Activated CD4-positive, alpha-beta T cell treated with anti-CD3 and anti-CD28 coated beads for 24 hours (primary cell): ENCODE measurements around the gene SKAP1.
A peak's percentile ranks its signal among the peaks of the same experiment; 100 is the strongest.

Experiments used
- DNase-seq, 2 donors: peaks; one replicate each; pipeline ENCODE4 v3.0.0-alpha.2; 2020; ENCODE audit warnings: low read depth in 2 of 2

Gene SKAP1

DNA sequence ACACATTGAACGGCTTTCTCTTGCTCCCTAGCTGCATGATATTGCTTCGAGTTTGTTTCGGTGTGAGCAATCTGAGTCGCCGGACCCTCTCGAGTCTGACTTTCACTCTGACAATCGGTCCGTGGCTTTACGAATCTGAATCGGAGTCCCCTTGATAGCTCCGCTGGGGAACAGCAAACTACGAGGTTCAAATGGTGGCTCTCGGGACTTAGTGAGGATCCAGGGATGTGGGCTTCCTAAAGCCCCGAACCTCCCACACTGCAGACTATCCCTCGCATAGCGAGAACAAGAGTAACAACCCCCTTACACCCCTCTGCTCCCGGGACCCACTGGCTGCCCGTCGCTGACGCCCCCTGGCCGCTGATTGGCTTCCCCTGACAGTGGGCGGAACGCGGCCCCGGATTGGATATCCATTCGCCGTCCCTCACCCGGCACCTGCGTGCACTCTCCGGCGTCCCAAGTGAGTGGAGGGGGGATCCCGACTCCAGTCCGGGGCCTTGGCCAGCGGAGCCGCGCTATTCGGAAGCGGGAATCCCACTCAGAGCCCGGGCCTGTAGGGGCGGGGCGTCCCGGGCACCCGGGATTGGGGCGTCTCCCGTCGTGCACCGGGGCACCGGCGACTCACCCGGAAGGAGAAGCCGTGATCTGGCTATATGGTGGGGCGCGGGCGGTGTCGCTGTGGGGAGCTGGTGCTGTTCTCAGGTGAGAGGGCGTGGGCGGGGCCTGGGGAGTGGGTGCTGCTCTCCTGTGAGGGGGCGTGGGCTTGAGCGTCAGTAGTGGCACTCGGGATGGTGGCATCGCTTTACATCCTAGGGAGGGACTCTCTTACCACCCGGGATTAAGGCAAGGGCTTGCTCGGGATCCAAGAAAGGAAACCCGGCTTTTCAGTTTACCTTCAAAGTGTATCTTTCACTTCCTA lies 322.6 kb downstream of the SKAP1 start, which contains the start of gene SNX11:
SNX11 (plus strand) TSS at position 630 of the 919 bp plus-strand sequence. CDS start 4,278 bp downstream, outside the sequence.
- peak; percentile 86 to 92 for DNase-seq

DNA sequence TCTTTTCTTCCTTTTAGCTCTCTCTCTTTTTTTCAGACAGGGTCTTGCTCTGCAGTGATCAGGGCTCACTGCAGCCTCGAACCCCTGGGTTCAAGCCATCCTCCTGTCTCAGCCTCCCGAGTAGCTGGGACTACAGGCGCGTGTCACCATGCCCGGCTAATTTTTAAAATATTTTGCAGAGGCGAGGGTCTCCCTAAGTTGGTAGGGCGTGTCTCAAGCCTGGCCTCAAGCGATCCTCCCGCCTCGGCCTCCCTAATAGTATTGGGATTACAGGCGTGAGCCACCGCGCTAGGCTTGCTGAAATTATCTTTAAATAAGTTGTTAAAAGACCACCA lies 323.2 kb downstream of the SKAP1 start:
- no peak for DNase-seq

DNA sequence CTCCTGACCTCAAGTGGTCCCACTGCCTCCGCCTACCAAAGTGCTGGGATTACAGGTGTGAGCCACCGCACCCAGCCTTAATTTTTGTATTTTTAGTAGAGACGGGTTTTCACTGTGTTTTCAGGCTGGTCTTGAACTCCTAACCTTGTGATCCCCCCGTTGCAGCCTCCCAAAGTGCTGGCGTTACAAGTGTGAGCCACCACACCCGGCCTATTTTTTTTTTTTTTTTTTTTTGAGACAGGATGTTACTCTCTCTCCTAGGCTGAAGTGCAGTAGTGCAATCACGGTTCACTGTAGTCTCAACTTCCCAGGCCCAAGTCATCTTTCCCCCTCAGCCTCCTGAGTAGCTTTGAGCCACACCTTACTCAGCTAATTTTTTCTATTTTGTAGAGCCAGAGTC lies 325.6 kb downstream of the SKAP1 start:
- no peak for DNase-seq

DNA sequence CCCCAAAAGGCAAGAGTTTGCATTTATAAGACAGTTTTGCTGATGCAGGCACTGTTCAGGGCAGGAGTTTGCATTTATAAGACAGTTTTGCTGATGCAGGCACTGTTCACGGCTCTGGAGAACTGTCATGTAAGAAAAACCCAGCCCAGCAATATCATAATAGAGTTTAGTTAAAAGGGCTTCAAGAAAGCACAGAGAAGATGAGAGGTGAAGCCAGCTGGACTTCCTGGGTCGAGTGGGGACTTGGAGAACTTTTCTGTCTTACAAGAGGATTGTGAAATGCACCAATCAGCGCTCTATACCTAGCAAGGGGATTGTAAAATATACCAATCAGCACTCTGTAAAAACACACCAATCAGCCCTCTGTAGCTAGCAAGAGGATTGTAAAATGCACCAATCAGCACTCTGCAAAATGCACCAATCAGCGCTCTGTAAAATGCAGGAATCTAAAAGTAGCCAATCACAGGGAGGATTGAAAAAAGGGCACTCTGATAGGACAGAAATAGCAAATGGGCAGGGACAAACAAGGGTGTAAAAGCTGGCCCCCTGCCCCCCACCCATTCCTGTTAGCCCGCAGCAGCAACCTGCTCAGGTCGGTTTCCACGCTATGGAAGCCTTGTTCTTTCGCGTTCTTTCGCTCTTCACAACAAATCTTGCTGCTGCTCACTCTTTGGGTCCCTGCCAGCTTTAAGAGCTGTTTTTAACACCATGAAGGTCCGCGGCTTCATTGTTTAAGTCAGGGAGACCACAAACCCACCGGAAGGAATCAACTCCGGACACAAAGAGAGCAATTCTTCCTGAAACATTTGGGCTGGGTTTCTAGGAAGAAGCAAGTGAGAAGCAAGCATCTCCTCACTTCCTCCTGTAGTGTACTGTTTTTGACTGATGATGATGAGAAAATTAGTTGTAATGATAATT lies 327.0 kb downstream of the SKAP1 start:
- DNase-seq, result peak in 1 of 2 donors; percentile 10

DNA sequence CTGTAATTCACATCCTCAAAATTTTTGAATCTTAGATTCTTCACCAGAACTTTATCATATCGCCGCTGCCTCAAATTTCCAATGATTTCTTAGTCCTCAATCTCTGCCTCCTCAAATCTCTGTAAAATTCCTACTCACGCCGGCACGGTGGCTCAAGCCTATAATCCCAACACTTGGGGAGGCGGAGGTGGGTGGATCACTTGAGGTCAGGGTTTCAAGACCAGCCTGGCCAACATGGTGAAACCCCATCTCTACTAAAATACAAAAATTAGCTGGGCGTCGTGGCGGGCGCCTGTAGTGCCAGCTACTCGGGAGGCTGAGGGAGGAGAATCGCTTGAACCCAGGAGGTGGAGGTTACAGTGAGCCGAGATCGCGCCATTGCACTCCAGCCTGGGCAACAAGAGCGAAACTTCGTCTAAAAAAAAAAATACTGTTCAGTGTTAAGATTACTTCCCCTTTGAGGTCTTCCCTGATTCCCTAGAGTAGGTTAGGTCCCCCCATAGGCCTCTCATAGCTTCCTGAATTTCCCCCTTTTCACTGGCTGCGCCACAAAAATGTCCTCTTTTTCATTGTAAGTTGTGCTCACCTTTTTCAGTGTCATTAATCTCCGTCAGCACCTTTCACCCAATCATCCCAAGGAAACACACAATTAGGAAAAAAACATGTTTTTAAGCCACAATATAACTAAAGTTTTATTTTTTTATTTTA lies 327.8 kb downstream of the SKAP1 start:
- DNase-seq, result no peak

DNA sequence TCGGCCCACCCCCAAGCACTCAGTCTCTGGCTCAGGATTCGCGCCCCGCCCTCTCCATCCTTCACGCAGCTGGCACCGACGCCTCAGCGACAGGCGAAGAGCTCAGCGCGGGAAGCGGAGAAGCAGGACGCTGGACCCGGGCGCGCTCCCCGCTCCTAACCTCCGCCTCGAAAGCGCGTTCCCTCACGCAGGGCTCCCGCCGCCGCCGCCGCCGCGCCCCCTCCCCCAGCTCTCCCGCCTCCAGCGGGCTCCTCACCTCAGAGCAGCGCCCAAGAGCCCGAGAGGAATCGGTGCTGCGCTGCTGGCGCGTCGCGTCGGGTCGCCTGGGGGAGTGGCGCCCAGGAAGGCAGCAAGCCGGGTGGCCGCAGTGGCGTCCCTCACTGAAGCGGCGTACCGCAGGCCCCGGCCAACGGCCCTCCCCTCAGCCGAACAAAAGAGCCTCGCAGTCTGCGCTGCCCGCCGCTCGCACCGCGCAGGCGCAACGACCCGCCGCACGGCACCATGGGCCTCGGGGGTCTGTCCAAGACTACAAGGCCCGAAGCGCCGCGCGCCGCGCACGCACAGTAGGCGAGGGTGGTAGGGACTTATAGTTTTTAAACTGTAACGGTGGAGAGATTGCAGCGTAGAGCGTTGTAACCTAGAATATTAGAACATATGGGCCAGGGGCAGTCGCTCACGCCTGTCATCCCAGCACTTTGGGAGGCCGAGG lies 328.8 kb downstream of the SKAP1 start, which contains the start of gene CBX1:
CBX1 (minus strand) TSS at position 467 of the 709 bp plus-strand sequence. CDS start 24,474 bp downstream, outside the sequence.
- peak; percentile 88 to 91 for DNase-seq

DNA sequence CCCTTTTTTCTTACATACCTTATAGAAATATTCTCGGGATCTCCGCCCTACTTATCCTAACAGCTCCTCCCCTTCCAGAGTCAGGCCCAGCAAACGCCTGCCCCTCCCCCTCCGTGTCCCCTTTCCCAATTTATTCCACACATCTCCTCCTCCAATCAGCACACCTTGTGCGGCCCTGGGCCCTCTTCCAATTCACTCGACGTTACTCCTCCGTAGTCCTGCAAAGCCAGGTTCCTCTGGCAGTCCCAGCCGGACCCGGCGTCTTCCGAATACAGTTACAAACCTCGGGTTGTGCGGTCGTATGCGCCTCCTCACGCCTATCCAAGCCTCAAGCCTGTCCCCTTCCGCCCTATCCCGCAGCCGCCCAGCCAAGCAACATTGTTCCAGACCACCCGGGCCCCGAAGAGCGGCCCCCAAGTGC lies 329.4 kb downstream of the SKAP1 start:
- DNase-seq, result peak in 1 of 2 donors; percentile 6

DNA sequence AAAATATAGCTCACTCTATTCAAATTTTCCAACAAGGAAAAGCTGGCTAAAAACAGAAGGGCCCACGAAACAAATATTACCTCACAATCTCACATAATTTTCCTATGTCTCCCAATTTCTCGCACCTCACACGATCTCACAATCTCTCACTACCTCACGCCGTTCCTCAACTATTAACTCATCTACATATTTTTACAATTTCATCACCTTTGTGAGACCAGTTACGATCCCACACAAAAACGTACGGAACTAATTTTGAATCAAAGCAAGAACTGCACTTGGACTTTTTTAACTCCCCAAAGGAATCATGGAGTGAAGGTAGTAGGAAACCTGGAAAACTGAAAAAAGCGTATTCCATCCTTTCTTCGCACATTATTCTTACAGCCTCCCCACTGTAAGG lies 329.9 kb downstream of the SKAP1 start:
- DNase-seq, result no peak

DNA sequence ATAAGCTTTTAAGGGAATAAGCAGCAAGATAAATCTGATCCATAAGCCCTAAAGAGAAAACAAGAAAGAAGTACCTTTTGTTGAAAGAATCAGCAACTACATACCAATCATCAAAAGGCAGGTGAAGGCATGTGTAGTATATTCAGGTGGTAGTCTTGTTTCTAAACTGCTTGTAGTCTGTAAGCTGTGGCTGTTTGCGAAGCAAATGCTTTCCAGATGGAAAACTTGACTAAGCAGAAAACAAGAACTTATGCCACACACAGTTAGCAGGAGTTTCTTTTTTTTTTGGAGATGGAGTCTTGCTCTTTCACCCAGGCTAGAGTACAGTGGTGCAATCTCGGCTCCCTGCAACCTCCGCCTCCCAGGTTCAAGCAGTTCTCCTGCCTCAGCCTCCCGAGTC lies 334.4 kb downstream of the SKAP1 start:
- no peak for DNase-seq

DNA sequence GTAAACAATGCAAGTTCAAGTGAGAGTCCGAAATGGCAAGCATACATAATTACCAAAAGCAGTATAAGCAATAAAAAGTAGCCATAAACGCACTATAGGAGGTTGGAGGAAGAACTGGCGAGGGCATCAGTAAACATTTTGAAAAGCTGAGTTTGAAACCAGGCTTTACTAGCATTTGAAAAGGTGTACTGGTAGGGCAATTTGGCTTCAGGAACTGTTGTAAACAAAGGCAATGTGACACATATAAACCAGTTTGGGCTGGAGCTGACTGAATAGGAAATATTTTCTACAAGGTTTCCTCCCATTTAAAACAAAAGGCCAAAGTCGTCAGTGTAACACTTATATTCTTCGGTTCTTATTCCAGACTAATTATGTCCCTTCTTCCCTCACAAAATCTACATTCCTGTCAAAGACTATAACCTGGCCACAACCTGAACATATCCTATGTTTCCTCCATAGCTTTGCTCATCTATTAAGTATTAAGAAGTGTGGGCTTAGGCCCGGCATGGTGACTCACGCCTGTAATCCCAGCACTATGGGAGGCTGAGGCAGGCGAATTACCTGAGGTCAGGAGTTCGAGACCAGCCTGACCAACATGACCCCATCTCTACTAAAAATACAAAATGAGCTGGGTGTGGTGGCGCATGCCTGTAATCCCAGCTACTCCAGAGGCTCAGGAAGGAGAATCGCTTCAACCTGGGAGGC lies 336.5 kb downstream of the SKAP1 start:
- DNase-seq, result no peak

DNA sequence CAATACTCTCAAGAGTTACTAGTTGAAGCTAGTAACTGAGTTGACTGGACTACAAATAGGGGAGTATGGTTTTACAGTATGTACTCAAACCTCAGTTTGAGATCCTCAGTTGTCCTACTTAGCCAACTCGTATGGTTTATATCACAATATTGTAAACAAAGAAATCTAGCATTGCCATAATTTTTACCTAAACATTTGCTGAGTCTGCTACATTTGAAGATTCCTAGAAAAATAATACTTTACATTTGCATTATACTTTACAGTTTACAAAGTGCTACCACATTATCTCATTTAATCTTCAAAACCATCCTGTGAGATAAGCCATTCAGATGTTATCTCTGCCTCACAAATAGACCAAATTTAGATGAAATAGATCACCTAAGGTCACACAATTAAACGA lies 345.1 kb downstream of the SKAP1 start:
- no peak for DNase-seq
